ENCODE data around the gene WWOX.

DNA sequence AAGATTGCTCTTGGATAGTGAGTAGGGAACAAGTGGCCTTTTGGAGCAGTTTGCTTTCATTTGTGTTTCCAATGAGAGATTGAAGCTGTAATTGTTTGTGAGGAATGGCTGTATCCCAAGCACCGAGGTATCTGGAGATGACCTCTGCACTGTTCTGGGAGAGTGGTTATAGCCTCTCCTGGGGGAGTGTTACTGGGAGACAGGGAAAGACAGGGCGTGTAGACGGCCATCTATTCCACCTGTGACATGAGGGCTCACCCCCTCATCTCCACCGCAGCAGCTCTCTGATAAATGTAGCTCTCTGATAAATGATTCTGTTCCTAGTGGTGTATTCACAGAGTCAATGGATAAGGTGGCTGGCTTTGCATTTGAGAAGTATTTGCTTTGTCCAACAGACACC is 1107.4 kb downstream of the WWOX start:
- no peak for TF ChIP-seq POLR2A (IDR thresholded peaks at IDR 0.05; ENCODE audit: extremely low read depth, insufficient read length)
- TF ChIP-seq, protein P1, sequence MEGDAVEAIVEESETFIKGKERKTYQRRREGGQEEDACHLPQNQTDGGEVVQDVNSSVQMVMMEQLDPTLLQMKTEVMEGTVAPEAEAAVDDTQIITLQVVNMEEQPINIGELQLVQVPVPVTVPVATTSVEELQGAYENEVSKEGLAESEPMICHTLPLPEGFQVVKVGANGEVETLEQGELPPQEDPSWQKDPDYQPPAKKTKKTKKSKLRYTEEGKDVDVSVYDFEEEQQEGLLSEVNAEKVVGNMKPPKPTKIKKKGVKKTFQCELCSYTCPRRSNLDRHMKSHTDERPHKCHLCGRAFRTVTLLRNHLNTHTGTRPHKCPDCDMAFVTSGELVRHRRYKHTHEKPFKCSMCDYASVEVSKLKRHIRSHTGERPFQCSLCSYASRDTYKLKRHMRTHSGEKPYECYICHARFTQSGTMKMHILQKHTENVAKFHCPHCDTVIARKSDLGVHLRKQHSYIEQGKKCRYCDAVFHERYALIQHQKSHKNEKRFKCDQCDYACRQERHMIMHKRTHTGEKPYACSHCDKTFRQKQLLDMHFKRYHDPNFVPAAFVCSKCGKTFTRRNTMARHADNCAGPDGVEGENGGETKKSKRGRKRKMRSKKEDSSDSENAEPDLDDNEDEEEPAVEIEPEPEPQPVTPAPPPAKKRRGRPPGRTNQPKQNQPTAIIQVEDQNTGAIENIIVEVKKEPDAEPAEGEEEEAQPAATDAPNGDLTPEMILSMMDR (IDR thresholded peaks at IDR 0.05; ENCODE audit: low read depth, low read length): no peak

Measured in NB4 (cell line).